PC-9 (cell line): ENCODE data around the gene IL3.

ENCODE experiments used
- CTCF ChIP-seq: fragments of 200-600 bp; sonication (generic); conservative IDR thresholded peaks from 2 replicates; pipeline ENCODE4 v1.6.1; 2017; ENCODE audit warnings: mixed run types, antibody characterized with exemption, mild to moderate bottlenecking, moderate library complexity
- EZH2 ChIP-seq: fragments of 200-600 bp; sonication (generic); IDR thresholded peaks from 2 replicates; pipeline ENCODE4 v1.8.0; 2017; ENCODE audit warnings: antibody characterized with exemption, low read depth

- no peak for TF ChIP-seq EZH2
- no peak for TF ChIP-seq CTCF
These were observed 40.4 kb upstream of the IL3 start for GRCh38 chr5:132019857-132020555.
